IPS-15b (cell line): ENCODE measurements around the gene NCOA1.

Experiments used
- H3K27me3 ChIP-seq: one replicate; pipeline ENCODE4 v1.6.1; 2013; ENCODE audit warnings: low read length; ENCODE audit not compliant: control insufficient read depth, insufficient read depth
- H3K36me3 ChIP-seq: one replicate; pipeline ENCODE4 v1.6.1; 2013; ENCODE audit warnings: low read length; ENCODE audit not compliant: control insufficient read depth, insufficient read depth
- H3K4me1 ChIP-seq: one replicate; pipeline ENCODE4 v1.6.1; 2013; ENCODE audit warnings: mild to moderate bottlenecking, low read length; ENCODE audit not compliant: control insufficient read depth, insufficient read depth
- H3K4me3 ChIP-seq: one replicate; pipeline ENCODE4 v1.5.1; 2013; ENCODE audit warnings: low read depth, low read length
- H3K9ac ChIP-seq: one replicate; pipeline ENCODE4 v1.6.1; 2013; ENCODE audit warnings: low read depth, mild to moderate bottlenecking, low read length
- H3K9me3 ChIP-seq: one replicate; pipeline ENCODE4 v1.6.1; 2013; ENCODE audit warnings: mild to moderate bottlenecking, low read length; ENCODE audit not compliant: control insufficient read depth, insufficient read depth

Gene NCOA1

DNA sequence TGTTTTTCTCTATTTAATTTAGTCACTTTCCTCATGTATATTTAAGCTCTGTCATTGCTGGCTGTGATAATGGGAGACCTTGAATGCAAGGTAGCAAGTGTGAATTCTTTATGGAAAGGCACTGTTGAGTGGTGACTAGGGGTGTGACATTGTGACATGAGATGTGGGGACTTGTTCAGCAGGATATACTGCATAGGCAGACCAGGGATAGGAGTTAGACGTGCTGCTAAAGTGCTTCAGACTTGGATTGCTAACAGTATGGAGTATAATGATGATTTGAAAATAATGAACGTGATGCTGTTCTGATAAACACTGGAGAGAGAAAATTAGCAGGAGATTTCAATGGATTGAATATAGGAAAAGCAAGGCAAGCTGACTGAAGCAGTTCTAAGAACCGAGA is 135.1 kb downstream of the NCOA1 start:
- Histone ChIP-seq H3K4me3 (no peak overlapping the region), H3K9ac (no peak overlapping the region), H3K9me3 (no peaks in the 10 kb centered on the region), H3K4me1 (no peaks in the 10 kb centered on the region), H3K27me3 (no peaks in the 10 kb centered on the region), H3K36me3 (no peaks in the 10 kb centered on the region)

DNA sequence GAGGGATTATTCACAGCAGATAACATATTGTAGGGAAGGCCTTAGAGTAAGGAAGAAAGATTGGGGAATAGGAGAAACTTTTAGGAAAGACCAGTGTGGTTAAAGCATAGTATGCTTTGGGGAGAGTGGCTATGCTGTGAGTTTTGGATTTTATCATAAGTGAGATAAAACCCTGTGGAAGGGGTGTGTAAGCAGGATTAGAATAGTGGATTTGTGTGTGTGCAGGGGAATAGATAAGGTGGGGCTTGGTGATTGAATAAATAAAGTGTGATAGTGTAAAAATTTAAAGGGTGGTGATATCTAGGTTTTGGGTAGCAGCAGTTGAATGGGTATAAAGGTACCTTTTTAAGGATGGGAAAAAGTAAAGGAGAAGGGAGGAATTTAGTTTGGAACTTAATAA is 137.7 kb downstream of the NCOA1 start:
- Histone ChIP-seq H3K36me3 (no peaks in the 10 kb centered on the region), H3K4me1 (no peaks in the 10 kb centered on the region), H3K4me3 (no peak overlapping the region), H3K27me3 (no peaks in the 10 kb centered on the region), H3K9ac (no peak overlapping the region), H3K9me3 (no peaks in the 10 kb centered on the region)

DNA sequence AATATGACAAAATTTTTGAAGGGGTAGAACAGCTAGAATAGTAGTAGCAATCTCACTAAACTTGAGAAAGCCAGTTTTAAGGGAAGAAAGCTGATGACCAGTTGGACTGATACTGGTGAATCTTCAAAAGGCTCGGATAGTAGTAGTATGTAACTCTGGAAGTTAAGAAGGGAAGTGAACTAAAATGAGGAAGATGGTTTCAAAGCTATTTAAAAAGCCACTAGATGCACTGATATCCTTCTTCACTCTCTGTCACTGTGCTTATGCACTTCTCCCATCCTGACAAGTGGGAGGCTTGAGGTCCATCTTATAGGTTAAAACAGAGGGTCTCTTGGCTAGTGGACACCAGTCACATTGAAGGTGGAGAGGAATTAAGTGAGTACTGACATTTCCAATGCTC is 141.1 kb downstream of the NCOA1 start:
- H3K9ac ChIP-seq = no peak overlapping the region
- no peaks in the 10 kb centered on the region for H3K9me3 ChIP-seq
- no peak overlapping the region for H3K4me3 ChIP-seq
- no peaks in the 10 kb centered on the region for H3K4me1 ChIP-seq
- no peaks in the 10 kb centered on the region for H3K27me3 ChIP-seq
- no peaks in the 10 kb centered on the region for H3K36me3 ChIP-seq

DNA sequence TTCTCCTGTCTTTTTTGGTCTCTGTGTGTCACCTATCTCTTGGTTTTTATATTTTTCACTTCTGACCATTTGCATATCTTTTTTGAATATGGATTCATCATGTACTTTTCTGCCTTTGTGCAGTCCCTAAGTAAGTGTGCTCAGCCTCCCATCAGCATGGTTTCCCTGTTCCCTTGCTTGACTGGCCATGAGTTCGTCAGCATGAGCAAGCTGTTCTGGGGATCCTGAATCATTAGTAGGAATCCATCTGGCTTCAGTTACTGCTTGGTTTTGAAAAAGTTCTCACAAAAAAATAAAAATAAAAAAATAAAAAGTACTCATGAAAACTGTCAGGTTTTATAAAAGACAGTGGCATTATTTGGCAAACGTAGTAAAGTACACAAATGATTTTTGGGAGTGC is 144.1 kb downstream of the NCOA1 start:
- Histone ChIP-seq H3K27me3 (no peaks in the 10 kb centered on the region), H3K4me3 (no peak overlapping the region), H3K9me3 (no peaks in the 10 kb centered on the region), H3K4me1 (no peaks in the 10 kb centered on the region), H3K36me3 (no peaks in the 10 kb centered on the region), H3K9ac (no peak overlapping the region)

DNA sequence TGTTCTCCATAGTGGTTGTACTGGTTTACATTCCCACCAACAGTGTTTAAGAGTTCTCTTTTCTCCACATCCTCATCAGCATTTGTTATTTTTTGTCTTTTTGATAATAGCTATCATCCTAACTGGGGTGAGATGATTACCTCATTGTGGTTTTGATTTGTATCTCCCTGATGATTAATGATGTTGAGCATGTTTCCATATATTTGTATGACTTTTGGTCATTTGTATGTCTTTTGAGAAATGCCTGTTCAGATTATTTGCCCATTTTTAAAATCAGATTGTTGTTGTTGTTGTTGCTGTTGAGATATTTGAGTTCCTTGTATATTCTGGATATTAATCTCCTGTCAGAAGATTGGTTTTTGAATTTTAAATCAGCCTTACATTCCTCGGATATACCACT is 147.5 kb downstream of the NCOA1 start:
- H3K9ac ChIP-seq = no peak overlapping the region
- H3K36me3 ChIP-seq = no peaks in the 10 kb centered on the region
- no peak overlapping the region for H3K4me3 ChIP-seq
- H3K4me1 ChIP-seq = no peaks in the 10 kb centered on the region
- H3K27me3 ChIP-seq = no peaks in the 10 kb centered on the region
- no peaks in the 10 kb centered on the region for H3K9me3 ChIP-seq

DNA sequence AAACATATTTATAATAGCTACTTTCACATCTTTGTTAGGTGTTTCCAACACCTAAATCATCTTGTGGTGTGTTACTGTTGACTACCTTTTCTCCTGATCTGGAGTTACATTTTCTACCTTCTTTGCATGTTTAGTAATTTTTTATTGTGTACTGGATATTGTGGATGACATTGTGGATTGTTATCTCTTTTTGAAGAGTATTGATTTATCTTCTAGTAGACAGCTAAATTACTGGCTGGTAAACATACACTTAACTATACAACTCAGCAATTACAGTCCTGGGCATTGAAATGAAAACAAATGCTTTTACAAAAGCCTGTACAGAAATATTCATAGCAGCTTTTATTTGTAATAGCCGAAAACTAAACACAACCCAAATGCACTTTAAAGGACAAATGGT is 151.3 kb downstream of the NCOA1 start:
- no peaks in the 10 kb centered on the region for H3K36me3 ChIP-seq
- no peak overlapping the region for H3K4me3 ChIP-seq
- no peaks in the 10 kb centered on the region for H3K27me3 ChIP-seq
- no peaks in the 10 kb centered on the region for H3K4me1 ChIP-seq
- H3K9ac ChIP-seq = no peak overlapping the region
- no peaks in the 10 kb centered on the region for H3K9me3 ChIP-seq

DNA sequence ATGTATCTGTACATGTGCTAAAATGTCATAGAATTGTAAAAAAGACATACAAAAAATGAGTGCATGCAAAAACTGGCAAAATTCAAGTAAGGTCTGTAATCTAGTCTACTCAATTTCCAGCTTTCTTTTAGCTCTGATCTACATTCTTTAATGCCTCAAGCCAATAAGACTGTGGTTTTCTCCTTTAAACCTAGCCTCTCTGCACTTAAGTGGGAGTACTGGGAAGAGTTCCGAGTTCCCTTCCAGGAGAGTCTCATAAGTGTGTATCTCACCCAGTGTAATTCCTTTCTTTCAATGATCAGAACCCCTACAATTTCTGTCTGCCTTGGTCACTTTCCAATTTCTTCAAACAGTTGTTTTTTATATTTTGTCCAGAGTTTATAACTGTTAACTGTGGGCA is 152.0 kb downstream of the NCOA1 start:
- Histone ChIP-seq H3K27me3 (no peaks in the 10 kb centered on the region), H3K9ac (no peak overlapping the region), H3K9me3 (no peaks in the 10 kb centered on the region), H3K4me3 (no peak overlapping the region), H3K36me3 (no peaks in the 10 kb centered on the region), H3K4me1 (no peaks in the 10 kb centered on the region)

DNA sequence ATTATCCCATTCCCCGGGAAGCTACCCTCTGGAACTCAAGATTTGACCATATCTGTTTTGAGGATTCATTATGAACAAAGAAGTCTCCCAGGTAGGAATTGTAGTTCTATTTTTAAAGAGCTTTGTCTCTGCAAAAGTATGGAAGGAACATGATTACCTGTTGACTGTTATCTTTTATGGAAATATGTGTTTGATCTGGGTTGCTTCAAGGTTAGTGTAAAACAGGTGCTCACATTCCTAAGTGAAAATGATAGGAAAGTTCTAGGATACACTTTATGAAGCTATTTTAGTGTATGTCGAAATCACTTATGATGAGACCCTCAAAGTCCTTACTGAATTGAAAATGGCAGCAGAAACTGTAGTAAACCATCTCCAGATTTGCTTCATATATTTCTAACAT is 153.0 kb downstream of the NCOA1 start:
- no peaks in the 10 kb centered on the region for H3K27me3 ChIP-seq
- no peaks in the 10 kb centered on the region for H3K9me3 ChIP-seq
- H3K36me3 ChIP-seq = no peaks in the 10 kb centered on the region
- no peak overlapping the region for H3K4me3 ChIP-seq
- H3K9ac ChIP-seq = no peak overlapping the region
- H3K4me1 ChIP-seq = no peaks in the 10 kb centered on the region

DNA sequence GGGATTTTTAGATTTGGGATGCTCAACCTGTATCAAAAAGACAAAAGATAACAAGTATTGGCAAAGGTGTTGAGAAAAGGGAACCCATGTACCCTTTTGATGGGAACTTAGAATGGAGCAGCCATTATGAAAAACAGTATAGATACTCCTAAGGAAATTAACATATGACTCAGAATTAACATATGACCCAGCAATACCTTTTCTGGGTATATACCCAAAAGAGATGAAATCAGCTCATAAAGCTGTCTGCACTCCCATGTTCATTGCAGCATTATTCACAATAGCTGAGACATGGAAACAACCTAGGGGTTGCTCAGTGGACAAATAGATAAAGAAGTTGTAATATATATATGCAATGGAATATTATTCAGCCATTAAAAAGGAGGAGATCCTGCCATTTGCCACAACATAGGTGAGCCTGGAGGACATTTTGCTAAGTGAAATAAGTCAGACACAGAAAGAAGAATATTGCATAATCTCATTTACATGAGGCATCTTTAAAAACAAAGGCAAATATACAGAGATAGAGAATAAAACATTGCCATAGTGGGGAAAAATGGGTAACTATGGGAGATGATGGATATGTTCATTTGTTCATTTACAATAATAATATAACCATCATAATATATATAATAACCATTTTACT is 160.1 kb downstream of the NCOA1 start:
- Histone ChIP-seq H3K4me1 (peaks cover 7% of the 10 kb centered on the region), H3K9ac (no peak overlapping the region), H3K36me3 (no peaks in the 10 kb centered on the region), H3K27me3 (no peaks in the 10 kb centered on the region), H3K9me3 (no peaks in the 10 kb centered on the region), H3K4me3 (no peak overlapping the region)

DNA sequence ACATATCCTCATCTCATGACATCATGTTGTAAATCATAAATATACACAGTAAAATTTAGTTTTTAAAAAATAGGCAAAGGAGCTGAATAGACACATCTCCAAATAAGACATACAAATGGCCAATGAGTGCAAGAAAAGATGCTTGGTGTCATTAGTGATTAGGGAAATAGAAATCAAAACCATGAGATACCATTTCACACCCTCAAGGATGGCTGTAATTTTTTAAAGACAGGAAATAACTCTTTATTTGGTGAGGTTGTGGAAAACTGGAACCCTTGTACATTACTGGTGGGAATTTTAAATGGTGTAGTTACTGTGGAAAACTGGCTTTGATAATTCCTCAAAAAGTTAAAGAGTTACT is 160.6 kb downstream of the NCOA1 start:
- Histone ChIP-seq H3K4me1 (peaks cover 7% of the 10 kb centered on the region), H3K27me3 (no peaks in the 10 kb centered on the region), H3K4me3 (no peak overlapping the region), H3K36me3 (no peaks in the 10 kb centered on the region), H3K9me3 (no peaks in the 10 kb centered on the region), H3K9ac (no peak overlapping the region)

DNA sequence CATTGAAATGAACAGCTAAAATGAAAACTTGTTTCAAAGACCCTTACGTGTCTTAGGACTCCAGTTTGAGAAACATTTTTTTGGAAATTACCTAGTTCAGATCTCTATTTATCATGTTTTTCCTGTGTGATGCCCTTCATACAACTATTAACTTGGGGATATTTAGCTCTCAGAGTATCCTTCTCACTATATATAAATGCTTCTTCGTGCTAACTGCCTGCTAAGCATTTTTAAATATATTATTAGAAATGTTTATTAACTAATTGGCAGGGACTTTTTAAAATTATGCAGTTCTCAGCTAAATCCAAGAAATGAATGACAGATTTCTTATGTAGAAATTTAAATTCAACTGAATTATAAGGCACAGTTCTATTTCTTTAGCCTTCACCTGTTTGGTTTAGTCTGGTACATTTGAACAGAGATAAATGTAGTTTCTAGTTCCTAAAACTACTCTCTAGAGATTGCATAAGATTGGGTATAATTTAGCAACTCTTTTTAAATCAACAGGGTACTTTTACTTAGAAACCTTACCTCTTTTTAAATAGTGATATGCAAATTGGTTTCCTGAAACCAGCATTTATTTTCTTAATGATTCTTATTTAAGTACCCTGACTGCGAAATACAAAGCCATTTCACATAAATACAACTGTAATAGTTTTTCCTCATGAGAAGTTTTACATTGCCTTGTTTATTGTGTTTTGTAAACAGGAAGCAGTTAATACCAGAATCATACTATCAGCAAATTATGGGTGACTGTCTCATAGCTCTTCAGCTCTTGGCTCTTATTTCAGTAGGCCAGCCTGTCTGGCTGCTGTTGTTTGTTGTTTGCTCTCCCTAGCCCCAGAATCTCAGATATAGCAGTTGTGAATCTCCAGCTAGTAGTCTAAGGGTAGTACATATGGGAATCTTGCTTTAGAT is 161.5 kb downstream of the NCOA1 start:
- peaks cover 7% of the 10 kb centered on the region for H3K4me1 ChIP-seq
- no peaks in the 10 kb centered on the region for H3K9me3 ChIP-seq
- H3K4me3 ChIP-seq = no peak overlapping the region
- H3K27me3 ChIP-seq = no peaks in the 10 kb centered on the region
- no peaks in the 10 kb centered on the region for H3K36me3 ChIP-seq
- H3K9ac ChIP-seq = no peak overlapping the region

DNA sequence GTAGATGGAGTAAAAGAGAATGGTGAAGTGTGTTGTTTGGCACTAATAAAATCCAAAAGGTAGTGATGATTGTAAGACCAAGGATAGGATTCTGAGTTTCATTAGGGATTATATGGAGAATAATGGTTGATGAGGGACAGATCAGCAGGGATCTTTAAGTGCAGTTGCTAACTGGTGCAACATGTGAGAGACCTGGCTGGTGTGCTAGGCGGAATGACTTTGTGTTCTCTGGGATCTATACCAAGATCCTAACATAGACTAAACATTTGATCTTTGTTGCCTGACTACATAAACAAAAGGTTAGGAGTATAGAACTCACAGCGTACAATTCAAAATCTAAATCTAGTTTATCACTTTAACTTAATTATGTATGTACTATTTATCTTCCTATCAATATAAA is 166.8 kb downstream of the NCOA1 start:
- Histone ChIP-seq H3K27me3 (no peaks in the 10 kb centered on the region), H3K9me3 (no peaks in the 10 kb centered on the region), H3K4me3 (no peak overlapping the region), H3K9ac (no peak overlapping the region), H3K4me1 (peaks cover 6% of the 10 kb centered on the region), H3K36me3 (no peaks in the 10 kb centered on the region)
